ENCODE data around the gene CLTCL1. TPM values are rescaled to one million over a fixed set of nuclear protein-coding genes. Genes with fewer than 3 reads are reported as not detected.

Gene CLTCL1
- total and polyA plus RNA-seq, 2 experiments from 2014 or later = 6.6 to 15.1 TPM

DNA sequence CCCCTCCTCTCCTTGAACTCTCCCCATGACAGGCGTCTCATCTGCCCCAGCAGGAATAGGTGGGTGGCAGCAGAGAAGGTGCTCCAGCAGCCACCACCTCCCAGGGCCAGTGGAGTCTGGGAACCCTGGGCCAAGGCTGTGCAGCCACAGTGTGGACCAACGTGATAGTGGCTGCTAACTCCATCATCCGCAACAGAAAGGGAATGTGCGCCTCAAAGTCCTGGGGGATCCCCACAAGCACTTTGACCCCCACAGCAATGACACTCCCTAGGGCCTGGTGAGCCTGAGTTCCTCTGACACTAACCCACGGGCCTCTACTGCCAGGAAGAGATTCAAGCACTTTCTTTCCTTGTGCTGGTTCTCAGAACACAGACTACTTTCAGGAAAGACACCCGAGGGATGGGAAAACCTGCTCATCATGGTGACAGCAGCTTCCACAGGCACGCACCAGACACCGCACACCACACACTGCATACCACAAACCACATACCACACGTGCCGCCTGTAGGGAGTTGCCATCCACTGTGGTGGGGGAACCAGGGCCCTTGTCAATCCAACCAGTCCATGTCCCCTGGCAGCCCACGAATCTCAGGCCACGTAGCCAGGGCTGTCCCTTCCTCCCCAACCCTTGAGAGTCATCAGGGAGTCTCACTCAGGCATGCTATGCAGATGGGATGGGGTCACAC is 109.6 kb downstream of the CLTCL1 start:
- DNase-seq (ENCODE audit: low spot score) (no peak), ATAC-seq (no peak)
- Histone ChIP-seq H3F3A (replicated peaks; ENCODE audit: low read depth) (peaks cover 6% of the 10 kb centered on the region; the same call in 1 of the 2 replicates), H4K20me1 (replicated peaks; ENCODE audit: insufficient read depth) (no peaks in the 10 kb centered on the region; the same call in 1 of the 2 replicates), H3K36me3 (ENCODE audit: insufficient read depth) (no peaks in the 10 kb centered on the region), H3K27me3 (ENCODE audit: insufficient read depth) (no peaks in the 10 kb centered on the region), H3K4me2 (no peak overlapping the region), H3K4me1 (ENCODE audit: insufficient read depth) (peaks cover 5% of the 10 kb centered on the region), H3K79me2 (replicated peaks; ENCODE audit: insufficient read depth) (peaks cover 8% of the 10 kb centered on the region; the same call in 1 of the 2 replicates), H3K27ac (ENCODE audit: low read depth) (no peak overlapping the region), H2AFZ (no peak overlapping the region), H3K4me3 (no peak overlapping the region), H3K9me2 (ENCODE audit: insufficient read depth) (no peaks in the 10 kb centered on the region)
- H3K4me3 Mint-ChIP-seq = no peak overlapping the region
- TF ChIP-seq, protein P1, sequence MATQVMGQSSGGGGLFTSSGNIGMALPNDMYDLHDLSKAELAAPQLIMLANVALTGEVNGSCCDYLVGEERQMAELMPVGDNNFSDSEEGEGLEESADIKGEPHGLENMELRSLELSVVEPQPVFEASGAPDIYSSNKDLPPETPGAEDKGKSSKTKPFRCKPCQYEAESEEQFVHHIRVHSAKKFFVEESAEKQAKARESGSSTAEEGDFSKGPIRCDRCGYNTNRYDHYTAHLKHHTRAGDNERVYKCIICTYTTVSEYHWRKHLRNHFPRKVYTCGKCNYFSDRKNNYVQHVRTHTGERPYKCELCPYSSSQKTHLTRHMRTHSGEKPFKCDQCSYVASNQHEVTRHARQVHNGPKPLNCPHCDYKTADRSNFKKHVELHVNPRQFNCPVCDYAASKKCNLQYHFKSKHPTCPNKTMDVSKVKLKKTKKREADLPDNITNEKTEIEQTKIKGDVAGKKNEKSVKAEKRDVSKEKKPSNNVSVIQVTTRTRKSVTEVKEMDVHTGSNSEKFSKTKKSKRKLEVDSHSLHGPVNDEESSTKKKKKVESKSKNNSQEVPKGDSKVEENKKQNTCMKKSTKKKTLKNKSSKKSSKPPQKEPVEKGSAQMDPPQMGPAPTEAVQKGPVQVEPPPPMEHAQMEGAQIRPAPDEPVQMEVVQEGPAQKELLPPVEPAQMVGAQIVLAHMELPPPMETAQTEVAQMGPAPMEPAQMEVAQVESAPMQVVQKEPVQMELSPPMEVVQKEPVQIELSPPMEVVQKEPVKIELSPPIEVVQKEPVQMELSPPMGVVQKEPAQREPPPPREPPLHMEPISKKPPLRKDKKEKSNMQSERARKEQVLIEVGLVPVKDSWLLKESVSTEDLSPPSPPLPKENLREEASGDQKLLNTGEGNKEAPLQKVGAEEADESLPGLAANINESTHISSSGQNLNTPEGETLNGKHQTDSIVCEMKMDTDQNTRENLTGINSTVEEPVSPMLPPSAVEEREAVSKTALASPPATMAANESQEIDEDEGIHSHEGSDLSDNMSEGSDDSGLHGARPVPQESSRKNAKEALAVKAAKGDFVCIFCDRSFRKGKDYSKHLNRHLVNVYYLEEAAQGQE (IDR thresholded peaks at IDR 0.05; ENCODE audit: unreplicated experiment) = no peak
- no peak for TF ChIP-seq NANOG (IDR thresholded peaks at IDR 0.05; ENCODE audit: borderline replicate concordance)
- TF ChIP-seq EZH2 (IDR thresholded peaks at IDR 0.05; ENCODE audit: low read depth, unreplicated experiment) = no peak
- TF ChIP-seq JUNB (IDR thresholded peaks at IDR 0.05; ENCODE audit: unreplicated experiment) = no peak
- TF ChIP-seq EZH2phosphoT487 (IDR thresholded peaks at IDR 0.05; ENCODE audit: unreplicated experiment) = no peak
- TF ChIP-seq, protein P2, sequence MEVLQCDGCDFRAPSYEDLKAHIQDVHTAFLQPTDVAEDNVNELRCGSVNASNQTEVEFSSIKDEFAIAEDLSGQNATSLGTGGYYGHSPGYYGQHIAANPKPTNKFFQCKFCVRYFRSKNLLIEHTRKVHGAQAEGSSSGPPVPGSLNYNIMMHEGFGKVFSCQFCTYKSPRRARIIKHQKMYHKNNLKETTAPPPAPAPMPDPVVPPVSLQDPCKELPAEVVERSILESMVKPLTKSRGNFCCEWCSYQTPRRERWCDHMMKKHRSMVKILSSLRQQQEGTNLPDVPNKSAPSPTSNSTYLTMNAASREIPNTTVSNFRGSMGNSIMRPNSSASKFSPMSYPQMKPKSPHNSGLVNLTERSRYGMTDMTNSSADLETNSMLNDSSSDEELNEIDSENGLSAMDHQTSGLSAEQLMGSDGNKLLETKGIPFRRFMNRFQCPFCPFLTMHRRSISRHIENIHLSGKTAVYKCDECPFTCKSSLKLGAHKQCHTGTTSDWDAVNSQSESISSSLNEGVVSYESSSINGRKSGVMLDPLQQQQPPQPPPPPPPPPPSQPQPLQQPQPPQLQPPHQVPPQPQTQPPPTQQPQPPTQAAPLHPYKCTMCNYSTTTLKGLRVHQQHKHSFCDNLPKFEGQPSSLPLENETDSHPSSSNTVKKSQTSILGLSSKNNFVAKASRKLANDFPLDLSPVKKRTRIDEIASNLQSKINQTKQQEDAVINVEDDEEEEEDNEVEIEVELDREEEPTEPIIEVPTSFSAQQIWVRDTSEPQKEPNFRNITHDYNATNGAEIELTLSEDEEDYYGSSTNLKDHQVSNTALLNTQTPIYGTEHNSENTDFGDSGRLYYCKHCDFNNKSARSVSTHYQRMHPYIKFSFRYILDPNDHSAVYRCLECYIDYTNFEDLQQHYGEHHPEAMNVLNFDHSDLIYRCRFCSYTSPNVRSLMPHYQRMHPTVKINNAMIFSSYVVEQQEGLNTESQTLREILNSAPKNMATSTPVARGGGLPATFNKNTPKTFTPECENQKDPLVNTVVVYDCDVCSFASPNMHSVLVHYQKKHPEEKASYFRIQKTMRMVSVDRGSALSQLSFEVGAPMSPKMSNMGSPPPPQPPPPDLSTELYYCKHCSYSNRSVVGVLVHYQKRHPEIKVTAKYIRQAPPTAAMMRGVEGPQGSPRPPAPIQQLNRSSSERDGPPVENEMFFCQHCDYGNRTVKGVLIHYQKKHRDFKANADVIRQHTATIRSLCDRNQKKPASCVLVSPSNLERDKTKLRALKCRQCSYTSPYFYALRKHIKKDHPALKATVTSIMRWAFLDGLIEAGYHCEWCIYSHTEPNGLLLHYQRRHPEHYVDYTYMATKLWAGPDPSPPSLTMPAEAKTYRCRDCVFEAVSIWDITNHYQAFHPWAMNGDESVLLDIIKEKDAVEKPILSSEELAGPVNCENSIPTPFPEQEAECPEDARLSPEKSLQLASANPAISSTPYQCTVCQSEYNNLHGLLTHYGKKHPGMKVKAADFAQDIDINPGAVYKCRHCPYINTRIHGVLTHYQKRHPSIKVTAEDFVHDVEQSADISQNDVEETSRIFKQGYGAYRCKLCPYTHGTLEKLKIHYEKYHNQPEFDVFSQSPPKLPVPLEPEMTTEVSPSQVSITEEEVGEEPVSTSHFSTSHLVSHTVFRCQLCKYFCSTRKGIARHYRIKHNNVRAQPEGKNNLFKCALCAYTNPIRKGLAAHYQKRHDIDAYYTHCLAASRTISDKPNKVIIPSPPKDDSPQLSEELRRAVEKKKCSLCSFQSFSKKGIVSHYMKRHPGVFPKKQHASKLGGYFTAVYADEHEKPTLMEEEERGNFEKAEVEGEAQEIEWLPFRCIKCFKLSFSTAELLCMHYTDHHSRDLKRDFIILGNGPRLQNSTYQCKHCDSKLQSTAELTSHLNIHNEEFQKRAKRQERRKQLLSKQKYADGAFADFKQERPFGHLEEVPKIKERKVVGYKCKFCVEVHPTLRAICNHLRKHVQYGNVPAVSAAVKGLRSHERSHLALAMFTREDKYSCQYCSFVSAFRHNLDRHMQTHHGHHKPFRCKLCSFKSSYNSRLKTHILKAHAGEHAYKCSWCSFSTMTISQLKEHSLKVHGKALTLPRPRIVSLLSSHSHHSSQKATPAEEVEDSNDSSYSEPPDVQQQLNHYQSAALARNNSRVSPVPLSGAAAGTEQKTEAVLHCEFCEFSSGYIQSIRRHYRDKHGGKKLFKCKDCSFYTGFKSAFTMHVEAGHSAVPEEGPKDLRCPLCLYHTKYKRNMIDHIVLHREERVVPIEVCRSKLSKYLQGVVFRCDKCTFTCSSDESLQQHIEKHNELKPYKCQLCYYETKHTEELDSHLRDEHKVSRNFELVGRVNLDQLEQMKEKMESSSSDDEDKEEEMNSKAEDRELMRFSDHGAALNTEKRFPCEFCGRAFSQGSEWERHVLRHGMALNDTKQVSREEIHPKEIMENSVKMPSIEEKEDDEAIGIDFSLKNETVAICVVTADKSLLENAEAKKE (CRISPR knock-in tag; IDR thresholded peaks at IDR 0.05) = no peak
- TF ChIP-seq POLR2AphosphoS5 (IDR thresholded peaks at IDR 0.05; ENCODE audit: low read depth) = no peak
- no peak for TF ChIP-seq ZNF331 (CRISPR knock-in tag; IDR thresholded peaks at IDR 0.05; ENCODE audit: low read depth)
- TF ChIP-seq STAT1 (IDR thresholded peaks at IDR 0.05; ENCODE audit: unreplicated experiment) = no peak
- no peak for TF ChIP-seq ZNF114 (CRISPR knock-in tag; IDR thresholded peaks at IDR 0.05)
- TF ChIP-seq, protein P3, sequence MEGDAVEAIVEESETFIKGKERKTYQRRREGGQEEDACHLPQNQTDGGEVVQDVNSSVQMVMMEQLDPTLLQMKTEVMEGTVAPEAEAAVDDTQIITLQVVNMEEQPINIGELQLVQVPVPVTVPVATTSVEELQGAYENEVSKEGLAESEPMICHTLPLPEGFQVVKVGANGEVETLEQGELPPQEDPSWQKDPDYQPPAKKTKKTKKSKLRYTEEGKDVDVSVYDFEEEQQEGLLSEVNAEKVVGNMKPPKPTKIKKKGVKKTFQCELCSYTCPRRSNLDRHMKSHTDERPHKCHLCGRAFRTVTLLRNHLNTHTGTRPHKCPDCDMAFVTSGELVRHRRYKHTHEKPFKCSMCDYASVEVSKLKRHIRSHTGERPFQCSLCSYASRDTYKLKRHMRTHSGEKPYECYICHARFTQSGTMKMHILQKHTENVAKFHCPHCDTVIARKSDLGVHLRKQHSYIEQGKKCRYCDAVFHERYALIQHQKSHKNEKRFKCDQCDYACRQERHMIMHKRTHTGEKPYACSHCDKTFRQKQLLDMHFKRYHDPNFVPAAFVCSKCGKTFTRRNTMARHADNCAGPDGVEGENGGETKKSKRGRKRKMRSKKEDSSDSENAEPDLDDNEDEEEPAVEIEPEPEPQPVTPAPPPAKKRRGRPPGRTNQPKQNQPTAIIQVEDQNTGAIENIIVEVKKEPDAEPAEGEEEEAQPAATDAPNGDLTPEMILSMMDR (conservative IDR thresholded peaks at IDR 0.05; ENCODE audit: low read depth in 2 of 2) = no peak
- no peak for TF ChIP-seq CREB1 (CRISPR knock-in tag; IDR thresholded peaks at IDR 0.05; ENCODE audit: low read depth)
- TF ChIP-seq, protein P4, sequence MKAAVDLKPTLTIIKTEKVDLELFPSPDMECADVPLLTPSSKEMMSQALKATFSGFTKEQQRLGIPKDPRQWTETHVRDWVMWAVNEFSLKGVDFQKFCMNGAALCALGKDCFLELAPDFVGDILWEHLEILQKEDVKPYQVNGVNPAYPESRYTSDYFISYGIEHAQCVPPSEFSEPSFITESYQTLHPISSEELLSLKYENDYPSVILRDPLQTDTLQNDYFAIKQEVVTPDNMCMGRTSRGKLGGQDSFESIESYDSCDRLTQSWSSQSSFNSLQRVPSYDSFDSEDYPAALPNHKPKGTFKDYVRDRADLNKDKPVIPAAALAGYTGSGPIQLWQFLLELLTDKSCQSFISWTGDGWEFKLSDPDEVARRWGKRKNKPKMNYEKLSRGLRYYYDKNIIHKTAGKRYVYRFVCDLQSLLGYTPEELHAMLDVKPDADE (IDR thresholded peaks at IDR 0.05) = no peak
- H3K9me3 Mint-ChIP-seq = no peaks in the 10 kb centered on the region; the same call in 2 of the 3 replicates
- H3K36me3 Mint-ChIP-seq (ENCODE audit: low read depth) = no peaks in the 10 kb centered on the region
- H3K27ac Mint-ChIP-seq = no peak overlapping the region; the same call in 1 of the 2 replicates
- H3K4me1 Mint-ChIP-seq = peaks cover 1% of the 10 kb centered on the region
- H3K27me3 Mint-ChIP-seq (ENCODE audit: insufficient read depth, low read depth, poor library complexity) = peaks cover 11% of the 10 kb centered on the region

All from GM23338 (cell line).